K562 (cell line): ENCODE measurements around the gene PTPN9. TPM values are rescaled to one million over a fixed set of nuclear protein-coding genes. Genes with fewer than 3 reads are reported as not detected.

Experiments
- ATAC-seq: fragments of 200-7000 bp; cut with Tn5 transposase; 3 replicates; pipeline ENCODE4 v1.9.1; 2020; ENCODE audit warnings: moderate library complexity
- BruUV-seq: library from RNA; stranded (reverse); fragments of 400-500 nt; replicated peaks from 2 replicates; lab custom pipeline; 2021; lab: Mats Ljungman, UMichigan
- CTCF ChIA-PET: fragments of 300-600 bp; formaldehyde crosslinking; extraction: SDS; loops from one replicate; lab custom pipeline; 2021; ENCODE audit warnings: low intra/inter-chr PET ratio; lab: Yijun Ruan, JAX
- POLR2A ChIA-PET: fragments of 300-600, 350-650 bp; sonication (Branson Sonifier 250); formaldehyde crosslinking; extraction: SDS; loops from one replicate; lab custom pipeline; 2021; ENCODE audit warnings: antibody characterized with exemption, inconsistent platforms; lab: Yijun Ruan, JAX
- DNase-seq, 4 experiments: peaks; one replicate each; pipeline versions ENCODE4 v3.0.0 to v3.0.0-alpha.2; 2011 to 2018; ENCODE audit warnings: low spot score in 3 of 4, mixed read lengths in 3 of 4; ENCODE audit errors: extremely low read depth in 1 of 4
- FAIRE-seq: peaks from 2 replicates; lab custom pipeline; 2011; peaks lifted over from hg19 to GRCh38; lab: Jason Lieb, UNC
- H2AFZ ChIP-seq: 2 replicates; pipeline ENCODE4 v1.6.0; 2011; ENCODE audit warnings: low read depth, low read length, control low read depth, inconsistent platforms
- H3K27ac ChIP-seq: fragments of 200-600 bp; 3 replicates; pipeline ENCODE4 v1.8.0; 2011; ENCODE audit warnings: low read depth, mild to moderate bottlenecking, control low read depth, inconsistent platforms, low read length, moderate library complexity, mixed read lengths; ENCODE audit errors: extremely low read depth
- H3K27me3 ChIP-seq, 2 experiments: fragments of 300-600 bp in 1 of 2; 2 replicates in 1 of 2; 3 replicates in 1 of 2; pipeline versions ENCODE4 v1.6.0 to v1.8.0; 2011; ENCODE audit warnings: inconsistent platforms in 2 of 2, low read length in 2 of 2, mild to moderate bottlenecking in 1 of 2, mixed read lengths in 1 of 2, moderate library complexity in 1 of 2; ENCODE audit not compliant: control insufficient read depth in 2 of 2, insufficient read depth in 2 of 2
- H3K36me3 ChIP-seq: fragments of 300-600 bp; 3 replicates; pipeline ENCODE4 v1.8.0; 2011; ENCODE audit warnings: mild to moderate bottlenecking, low read length, inconsistent platforms; ENCODE audit not compliant: control insufficient read depth, insufficient read depth
- H3K4me1 ChIP-seq, 2 experiments: fragments of 200-600 bp in 1 of 2; replicated peaks in 1 of 2; 2 replicates in 1 of 2; 3 replicates in 1 of 2; pipeline versions ENCODE4 v1.5.1 to v1.8.0; 2011; ENCODE audit warnings: inconsistent platforms in 2 of 2, low read length in 2 of 2, mild to moderate bottlenecking in 1 of 2, mixed read lengths in 1 of 2, moderate library complexity in 1 of 2; ENCODE audit not compliant: control insufficient read depth in 2 of 2, insufficient read depth in 2 of 2
- H3K4me2 ChIP-seq: 2 replicates; pipeline ENCODE4 v1.6.1; 2011; ENCODE audit warnings: low read length, control low read depth, inconsistent platforms, mixed read lengths; ENCODE audit not compliant: insufficient read depth
- H3K4me3 ChIP-seq: fragments of 200-600 bp; sonication (generic), shearing (Covaris generic); 2 replicates; pipeline ENCODE4 v1.5.1; 2016; ENCODE audit warnings: control low read depth, inconsistent platforms
- H3K79me2 ChIP-seq: fragments of 200-600 bp; 3 replicates; pipeline ENCODE4 v1.8.0; 2011; ENCODE audit warnings: low read length, inconsistent platforms; ENCODE audit not compliant: control insufficient read depth, insufficient read depth
- H3K9ac ChIP-seq, 2 experiments: 2 replicates each; pipeline versions ENCODE4 v1.6.0 to v1.6.1; 2011; ENCODE audit warnings: low read depth in 2 of 2, low read length in 2 of 2, control low read depth in 1 of 2, inconsistent platforms in 1 of 2, mild to moderate bottlenecking in 1 of 2, mixed read lengths in 1 of 2; ENCODE audit not compliant: insufficient read depth in 1 of 2
- H3K9me1 ChIP-seq: one replicate; pipeline ENCODE4 v1.6.0; 2011; ENCODE audit warnings: inconsistent platforms, mild to moderate bottlenecking, low read length, moderate library complexity; ENCODE audit not compliant: control insufficient read depth, insufficient read depth
- H3K9me3 ChIP-seq: replicated peaks from 2 replicates; pipeline ENCODE4 v1.5.1; 2011; ENCODE audit warnings: low read depth, low read length, inconsistent platforms; ENCODE audit not compliant: control insufficient read depth, insufficient read depth
- H4K20me1 ChIP-seq: replicated peaks from 2 replicates; pipeline ENCODE4 v1.6.1; 2011; ENCODE audit warnings: low read length, inconsistent platforms, mixed read lengths; ENCODE audit not compliant: control insufficient read depth, insufficient read depth
- CHAMP1 ChIP-seq: fragments of 450-650 bp; IDR thresholded peaks from 2 replicates; pipeline ENCODE4 v1.6.1; 2016; ENCODE audit warnings: mild to moderate bottlenecking
- CLOCK ChIP-seq: fragments of 250-450 bp; sonication (Bioruptor Pico); IDR thresholded peaks from 2 replicates; pipeline ENCODE4 v1.4.0; 2020; ENCODE audit warnings: mild to moderate bottlenecking, moderate library complexity, borderline replicate concordance
- GATAD2A ChIP-seq: fragments of 450-650 bp; IDR thresholded peaks from 2 replicates; pipeline ENCODE4 v1.6.1; 2017
- HOXB6 ChIP-seq: fragments of 250-450 bp; sonication (Bioruptor Pico); IDR thresholded peaks from 2 replicates; pipeline ENCODE4 v1.5.1; 2022; ENCODE audit warnings: mild to moderate bottlenecking, borderline replicate concordance
- L3MBTL2 ChIP-seq: fragments of 450-650 bp; IDR thresholded peaks from 2 replicates; pipeline ENCODE4 v1.6.1; 2016; ENCODE audit warnings: mild to moderate bottlenecking, moderate library complexity
- SMAD4 ChIP-seq: fragments of 250-450 bp; sonication (Bioruptor Pico); conservative IDR thresholded peaks from 2 replicates; pipeline ENCODE4 v1.8.0; 2021; ENCODE audit warnings: inconsistent platforms, mild to moderate bottlenecking, moderate library complexity
- XRCC3 ChIP-seq: fragments of 450-650 bp; IDR thresholded peaks from 2 replicates; pipeline ENCODE4 v1.6.1; 2017; ENCODE audit warnings: mild to moderate bottlenecking, moderate library complexity
- ZNF239 ChIP-seq: fragments of 250-450 bp; sonication (Bioruptor Pico); IDR thresholded peaks from 2 replicates; pipeline ENCODE4 v1.4.0; 2020; ENCODE audit warnings: mild to moderate bottlenecking
- ZNF511 ChIP-seq: sonication (generic); formaldehyde crosslinking; IDR thresholded peaks from 2 replicates; pipeline ENCODE4 v1.8.0; 2022; ENCODE audit warnings: mild to moderate bottlenecking, missing genetic modification reagents
- WGBS: fragments of 100-300 bp; shearing (Covaris generic); methylation state at CpG from one replicate; pipeline ENCODE4 v1.1.6; 2016; ENCODE audit warnings: low coverage, mixed read lengths; ENCODE audit not compliant: insufficient coverage; ENCODE audit errors: missing lambda C conversion rate; 5-methylcytosine and 5-hydroxymethylcytosine counted together
- in situ Hi-C: fragments of 300-500 bp; cut with MboI; formaldehyde crosslinking; loops from 4 replicates; pipeline ENCODE4 v1.15.0; 2018; ENCODE audit warnings: inconsistent platforms, mixed read lengths
- intact Hi-C: fragments of 100-400 bp; cut with micrococcal nuclease; formaldehyde crosslinking; loops from 2 replicates; pipeline ENCODE4 v1.14.2; 2022
- polyA plus RNA-seq, 8 experiments: library from polyadenylated mRNA; depleted of rRNA in 4 of 8; stranded (reverse) in 5 of 8; unstranded in 3 of 8; fragments of >200 nt; fragmentation: Nextera tagmentation in 2 of 8; fragmentation: Illumina TruSeq in 1 of 8; extraction: Ambion mirVana in 2 of 8; extraction: Trizol in 1 of 8; gene quantifications; 2 replicates each; pipeline versions ENCODE4 v1.2.1 to v1.2.3, GENCODE V29; 2011 to 2014; ENCODE audit warnings: inconsistent platforms in 1 of 8, missing spikeins in 1 of 8
- total RNA-seq, 7 experiments: library from RNA; depleted of rRNA in 6 of 7; stranded (reverse); fragments of >200 nt in 6 of 7; fragmentation: Illumina TruSeq in 2 of 7; extraction: Trizol in 2 of 7; gene quantifications; 2 replicates each; pipeline versions ENCODE4 v1.2.1 to v1.2.3, GENCODE V29; 2011 to 2021; ENCODE audit warnings: low replicate concordance in 1 of 7

The PTPN9 gene
- total and polyA plus RNA-seq, 9 of the 15 experiments (the other 6 are each of a cell fraction or from before 2014, with no cell fraction given): 5.0 to 24.0 (median 14.2) TPM

GRCh38 chr15:75460646-75461045, 118.5 kb downstream of the PTPN9 start (continued):
- TF ChIP-seq CLOCK (CRISPR knock-in tag) (no peak), XRCC3 (no peak), ZNF239 (CRISPR knock-in tag) (no peak), GATAD2A (no peak), CHAMP1 (no peak), HOXB6 (CRISPR knock-in tag) (no peak)

- Histone ChIP-seq H3K4me3 (no peak overlapping the region), H4K20me1 (no peaks in the 10 kb centered on the region), H3K9ac (peak overlapping the region in 1 of 2 experiments; percentile 28; a peak in 1 of 4 replicates), H3K79me2 (peaks cover 5% of the 10 kb centered on the region), H3K4me2 (no peak overlapping the region), H3K9me3 (no peaks in the 10 kb centered on the region), H3K27ac (no peak overlapping the region), H3K36me3 (no peaks in the 10 kb centered on the region), H3K27me3 (no peaks in the 10 kb centered on the region), H3K9me1 (no peaks in the 10 kb centered on the region), H2AFZ (no peak overlapping the region), H3K4me1 (peaks cover 8 to 12% of the 10 kb centered on the region in 2 experiments; a peak in 3 of 5 replicates)
- POLR2A ChIA-PET: no interaction called here
- ATAC-seq (no peak), FAIRE-seq (no peak), DNase-seq (no peak)
- TF ChIP-seq SMAD4 (CRISPR knock-in tag) (no peak), ZNF511 (CRISPR knock-in tag) (no peak), L3MBTL2 (no peak)
- WGBS: 14% methylated on average over 1 of the region's 1 CpG
- BruUV-seq: no TSS peak
- in situ Hi-C loops (no loop called here), intact Hi-C loops (no loop called here)
- CTCF ChIA-PET: no interaction called here
Measured at GRCh38 chr15:75459581-75459980, 119.5 kb downstream of the PTPN9 start.
